Spleen (tissue), 3 donors: ENCODE results near the gene ALDOA.

Experiments
- POLR2A ChIP-seq, 3 donors: fragments of 450-650 bp; IDR thresholded peaks; one replicate each; pipeline ENCODE4 v1.5.1; 2017; ENCODE audit warnings: antibody characterized with exemption in 3 of 3, mild to moderate bottlenecking in 1 of 3
- POLR2AphosphoS5 ChIP-seq, 3 donors: sonication (generic); formaldehyde crosslinking; IDR thresholded peaks; one replicate each; pipeline ENCODE4 v1.5.1; 2017; ENCODE audit warnings: antibody characterized with exemption in 3 of 3

- no peak for TF ChIP-seq POLR2A (IDR thresholded peaks at IDR 0.05)
- no peak for TF ChIP-seq POLR2AphosphoS5 (IDR thresholded peaks at IDR 0.05)
Measured at GRCh38 chr16:30060836-30061554, 4.6 kb upstream of the ALDOA start.
